Brain microvascular endothelial cell (primary cell): ENCODE results near the gene XPO1.

Source experiments
- DNase-seq: peaks from one replicate; pipeline ENCODE4 v3.0.0-alpha.2; 2020
- H3K27ac ChIP-seq: fragments of 250-450 bp; sonication (Bioruptor Pico); 2 replicates; pipeline ENCODE4 v1.5.1; 2020; ENCODE audit warnings: mild to moderate bottlenecking, moderate library complexity
- H3K27me3 ChIP-seq: fragments of 250-450 bp; sonication (Bioruptor Pico); replicated peaks from 2 replicates; pipeline ENCODE4 v1.5.1; 2020; ENCODE audit warnings: mild to moderate bottlenecking
- H3K36me3 ChIP-seq: fragments of 250-450 bp; sonication (Bioruptor Pico); replicated peaks from 2 replicates; pipeline ENCODE4 v1.5.1; 2020; ENCODE audit warnings: mild to moderate bottlenecking
- H3K4me3 ChIP-seq: 2 replicates; pipeline ENCODE4 v1.5.1; 2011; ENCODE audit warnings: low read depth, mild to moderate bottlenecking, control low read depth, low read length, moderate library complexity
- in situ Hi-C: cut with HindIII; loops from 2 replicates; pipeline ENCODE4 v1.10.0; 2017; ENCODE audit warnings: low sequenced_read_pairs, low pct_ligation_motif_present
- TF ChIP-seq, protein P1 (sequence below): IDR thresholded peaks from 2 replicates; pipeline ENCODE4 v1.5.1; 2011; ENCODE audit warnings: low read depth, mild to moderate bottlenecking, moderate library complexity, low read length, control low read depth, inconsistent platforms; ENCODE audit errors: missing control alignments

XPO1 gene

DNA sequence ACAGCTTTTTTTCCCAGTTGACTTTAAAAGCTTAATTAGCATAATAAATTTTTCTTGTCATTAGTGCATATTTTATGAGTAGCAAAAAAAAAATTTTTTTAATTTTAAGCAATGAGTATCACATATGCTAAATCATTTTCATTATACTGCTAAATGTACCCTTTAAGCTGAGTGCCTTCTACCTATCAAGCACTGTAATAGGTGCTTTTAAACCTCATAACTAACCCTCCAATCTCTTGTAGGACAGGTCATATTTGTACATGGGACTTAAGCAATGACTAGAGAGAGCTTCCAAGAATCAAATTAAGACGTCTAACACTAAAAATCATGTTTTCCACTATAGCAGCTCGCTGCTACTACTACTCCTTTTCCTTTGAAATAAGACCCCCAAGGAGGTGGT is 7.4 kb downstream of the XPO1 start:
- H3K4me3 ChIP-seq = no peak overlapping the region
- H3K36me3 ChIP-seq = no peaks in the 10 kb centered on the region
- no peak for DNase-seq
- in situ Hi-C loops = no loop called here
- TF ChIP-seq, protein P1, sequence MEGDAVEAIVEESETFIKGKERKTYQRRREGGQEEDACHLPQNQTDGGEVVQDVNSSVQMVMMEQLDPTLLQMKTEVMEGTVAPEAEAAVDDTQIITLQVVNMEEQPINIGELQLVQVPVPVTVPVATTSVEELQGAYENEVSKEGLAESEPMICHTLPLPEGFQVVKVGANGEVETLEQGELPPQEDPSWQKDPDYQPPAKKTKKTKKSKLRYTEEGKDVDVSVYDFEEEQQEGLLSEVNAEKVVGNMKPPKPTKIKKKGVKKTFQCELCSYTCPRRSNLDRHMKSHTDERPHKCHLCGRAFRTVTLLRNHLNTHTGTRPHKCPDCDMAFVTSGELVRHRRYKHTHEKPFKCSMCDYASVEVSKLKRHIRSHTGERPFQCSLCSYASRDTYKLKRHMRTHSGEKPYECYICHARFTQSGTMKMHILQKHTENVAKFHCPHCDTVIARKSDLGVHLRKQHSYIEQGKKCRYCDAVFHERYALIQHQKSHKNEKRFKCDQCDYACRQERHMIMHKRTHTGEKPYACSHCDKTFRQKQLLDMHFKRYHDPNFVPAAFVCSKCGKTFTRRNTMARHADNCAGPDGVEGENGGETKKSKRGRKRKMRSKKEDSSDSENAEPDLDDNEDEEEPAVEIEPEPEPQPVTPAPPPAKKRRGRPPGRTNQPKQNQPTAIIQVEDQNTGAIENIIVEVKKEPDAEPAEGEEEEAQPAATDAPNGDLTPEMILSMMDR = no peak
- no peaks in the 10 kb centered on the region for H3K27me3 ChIP-seq
- no peak overlapping the region for H3K27ac ChIP-seq

- H3K27me3 ChIP-seq = no peaks in the 10 kb centered on the region
- no peak overlapping the region for H3K4me3 ChIP-seq
- in situ Hi-C loops = no loop called here
- DNase-seq = no peak
- H3K27ac ChIP-seq = no peak overlapping the region
- TF ChIP-seq, protein P1 = no peak
- H3K36me3 ChIP-seq = no peaks in the 10 kb centered on the region
Measured at GRCh38 chr2:61529944-61530735, 8.0 kb downstream of the XPO1 start.

DNA sequence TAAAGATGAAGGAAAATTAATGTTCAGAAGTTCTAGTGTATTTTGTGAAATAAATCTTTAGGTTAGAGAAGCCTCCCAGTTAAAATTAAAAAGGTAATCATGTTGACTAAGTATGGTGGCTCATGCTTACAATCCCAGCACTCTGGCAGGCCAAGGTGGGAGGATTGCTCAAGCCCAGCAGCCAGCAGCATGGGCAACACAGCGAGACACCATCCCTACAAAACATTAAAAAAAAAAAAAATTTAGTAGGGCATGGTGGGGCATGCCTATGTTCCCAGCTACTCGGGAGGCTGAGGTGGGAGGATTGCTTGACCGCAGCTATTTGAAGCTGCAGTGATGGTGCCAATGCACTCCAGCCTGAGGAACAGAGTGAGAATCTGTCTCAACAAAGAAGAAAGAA is 17.9 kb downstream of the XPO1 start:
- in situ Hi-C loops = no loop called here
- Histone ChIP-seq H3K27ac (no peak overlapping the region), H3K36me3 (peaks cover 30% of the 10 kb centered on the region)

GRCh38 chr2:61512768-61513398 is 25.3 kb downstream of the XPO1 start:
- TF ChIP-seq, protein P1 = no peak
- in situ Hi-C loops = no loop called here
- Histone ChIP-seq H3K36me3 (peaks cover 49% of the 10 kb centered on the region), H3K4me3 (no peak overlapping the region), H3K27me3 (no peaks in the 10 kb centered on the region), H3K27ac (no peak overlapping the region)
- no peak for DNase-seq

More for the DNA sequence above, 17.9 kb downstream of the XPO1 start:
- Histone ChIP-seq H3K4me3 (no peak overlapping the region), H3K27me3 (no peaks in the 10 kb centered on the region)
- TF ChIP-seq, protein P1 = no peak
- DNase-seq = no peak

GRCh38 chr2:61510674-61511671 is 27.2 kb downstream of the XPO1 start:
- Histone ChIP-seq H3K27me3 (no peaks in the 10 kb centered on the region), H3K27ac (no peak overlapping the region), H3K36me3 (peaks cover 44% of the 10 kb centered on the region), H3K4me3 (no peak overlapping the region)
- in situ Hi-C loops = no loop called here
- no peak for DNase-seq
- TF ChIP-seq, protein P1 = no peak
